Kidney epithelial cell (primary cell): Measurements from ENCODE around the gene XRCC6. TPM values are rescaled to one million over a fixed set of nuclear protein-coding genes. Genes with fewer than 3 reads are reported as not detected.
A peak's percentile ranks its signal among the peaks of the same experiment; 100 is the strongest.

Experiments used
- DNase-seq: peaks from one replicate; pipeline ENCODE4 v3.0.0-alpha.2; 2010; ENCODE audit warnings: low read depth
- H3K27me3 ChIP-seq: 2 replicates; pipeline ENCODE4 v1.6.0; 2011; ENCODE audit warnings: low read length; ENCODE audit not compliant: control insufficient read depth, insufficient read depth
- H3K36me3 ChIP-seq: 2 replicates; pipeline ENCODE4 v1.5.1; 2011; ENCODE audit warnings: low read length; ENCODE audit not compliant: control insufficient read depth, insufficient read depth
- H3K4me3 ChIP-seq: 2 replicates; pipeline ENCODE4 v1.5.1; 2011; ENCODE audit warnings: low read depth, mild to moderate bottlenecking, control low read depth, low read length
- CTCF ChIP-seq: IDR thresholded peaks from 2 replicates; pipeline ENCODE4 v1.5.1; 2011; ENCODE audit warnings: mild to moderate bottlenecking, moderate library complexity, low read length, control low read depth, inconsistent platforms; ENCODE audit not compliant: insufficient read depth, poor library complexity, severe bottlenecking
- total RNA-seq: library from RNA; depleted of rRNA; stranded (reverse); fragments of >200 nt; gene quantifications from 2 replicates; pipeline ENCODE4 v1.2.3, GENCODE V29; 2015

The XRCC6 gene
- total RNA-seq, 1 donor from 2014 or later, result 296 TPM

GRCh38 chr22:41697126-41697775 lies 76.2 kb downstream of the XRCC6 start:
- peak; percentile 47 for DNase-seq
- peak; percentile 94 for TF ChIP-seq CTCF
- peaks cover 1% of the 10 kb centered on the region for H3K36me3 ChIP-seq
- no peak overlapping the region for H3K4me3 ChIP-seq
- H3K27me3 ChIP-seq, result no peaks in the 10 kb centered on the region

GRCh38 chr22:41699264-41700107 lies 78.4 kb downstream of the XRCC6 start, which contains the start of gene MEI1:
MEI1 (plus strand) TSS chr22:41699503; CDS start chr22:41699539, 36 bp downstream.
- H3K27me3 ChIP-seq, result no peaks in the 10 kb centered on the region
- H3K4me3 ChIP-seq, result no peak within 1 kb of the TSS
- no peaks in the 10 kb centered on the region for H3K36me3 ChIP-seq
- TF ChIP-seq CTCF, result no peak
- DNase-seq, result no peak

GRCh38 chr22:41700108-41700364 lies 78.9 kb downstream of the XRCC6 start:
- no peaks in the 10 kb centered on the region for H3K36me3 ChIP-seq

GRCh38 chr22:41702763-41703162 lies 81.7 kb downstream of the XRCC6 start:
- Histone ChIP-seq H3K27me3 (no peaks in the 10 kb centered on the region), H3K36me3 (no peaks in the 10 kb centered on the region), H3K4me3 (no peak overlapping the region)
- TF ChIP-seq CTCF, result no peak
- no peak for DNase-seq

More at GRCh38 chr22:41700108-41700364, 78.9 kb downstream of the XRCC6 start:
- H3K27me3 ChIP-seq, result no peaks in the 10 kb centered on the region
- TF ChIP-seq CTCF, result no peak
- DNase-seq, result no peak
- H3K4me3 ChIP-seq, result no peak overlapping the region

- no peak for TF ChIP-seq CTCF
Measured at GRCh38 chr22:41709341-41709740, 88.2 kb downstream of the XRCC6 start.

GRCh38 chr22:41713004-41713403 lies 91.9 kb downstream of the XRCC6 start:
- Histone ChIP-seq H3K27me3 (no peaks in the 10 kb centered on the region), H3K36me3 (no peaks in the 10 kb centered on the region), H3K4me3 (no peak overlapping the region)
- TF ChIP-seq CTCF, result no peak
- DNase-seq, result no peak

More at GRCh38 chr22:41709341-41709740, 88.2 kb downstream of the XRCC6 start:
- no peak overlapping the region for H3K4me3 ChIP-seq
- H3K27me3 ChIP-seq, result no peaks in the 10 kb centered on the region
- no peaks in the 10 kb centered on the region for H3K36me3 ChIP-seq
- DNase-seq, result no peak
